Trophoblast cell (in vitro differentiated cells and primary cell): ENCODE results near the gene PAX7.

Experiments
- DNase-seq, 2 donors: peaks; one replicate each; pipeline ENCODE4 v3.0.0-alpha.2; 2016
- H2AFZ ChIP-seq: 2 replicates; pipeline ENCODE4 v1.6.1; 2013; ENCODE audit warnings: low read length, moderate library complexity, mild to moderate bottlenecking; ENCODE audit not compliant: insufficient read depth, poor library complexity
- H2AK5ac ChIP-seq: 2 replicates; pipeline ENCODE4 v1.6.1; 2013; ENCODE audit warnings: mild to moderate bottlenecking, low read length
- H2BK120ac ChIP-seq: 2 replicates; pipeline ENCODE4 v1.6.1; 2013; ENCODE audit warnings: low read length, mild to moderate bottlenecking, moderate library complexity; ENCODE audit not compliant: insufficient read depth, poor library complexity
- H2BK12ac ChIP-seq: 2 replicates; pipeline ENCODE4 v1.6.1; 2013; ENCODE audit warnings: mild to moderate bottlenecking, low read length, moderate library complexity
- H2BK5ac ChIP-seq: 2 replicates; pipeline ENCODE4 v1.6.1; 2013; ENCODE audit warnings: low read length, low read depth, moderate library complexity, mild to moderate bottlenecking; ENCODE audit not compliant: poor library complexity
- H3K14ac ChIP-seq: 2 replicates; pipeline ENCODE4 v1.6.1; 2013; ENCODE audit warnings: mild to moderate bottlenecking, low read length
- H3K18ac ChIP-seq: 2 replicates; pipeline ENCODE4 v1.6.1; 2013; ENCODE audit warnings: mild to moderate bottlenecking, low read length
- H3K23ac ChIP-seq: 2 replicates; pipeline ENCODE4 v1.6.1; 2013; ENCODE audit warnings: low read length
- H3K27ac ChIP-seq: 2 replicates; pipeline ENCODE4 v1.5.1; 2013; ENCODE audit warnings: low read depth, mild to moderate bottlenecking, inconsistent platforms, low read length, moderate library complexity
- H3K27me3 ChIP-seq: 2 replicates; pipeline ENCODE4 v1.6.1; 2013; ENCODE audit warnings: inconsistent platforms, mild to moderate bottlenecking, low read length, moderate library complexity; ENCODE audit not compliant: insufficient read depth
- H3K36me3 ChIP-seq, 2 experiments: 1 replicate in 1 of 2; 2 replicates in 1 of 2; pipeline ENCODE4 v1.6.1; 2013; ENCODE audit warnings: low read length in 2 of 2, mild to moderate bottlenecking in 2 of 2, moderate library complexity in 1 of 2; ENCODE audit not compliant: insufficient read depth in 2 of 2, control insufficient read depth in 1 of 2
- H3K4ac ChIP-seq: 2 replicates; pipeline ENCODE4 v1.6.1; 2013; ENCODE audit warnings: low read depth, mild to moderate bottlenecking, low read length, moderate library complexity
- H3K4me1 ChIP-seq, 2 experiments: 1 replicate in 1 of 2; 2 replicates in 1 of 2; pipeline ENCODE4 v1.6.1; 2013; ENCODE audit warnings: low read length in 2 of 2, mild to moderate bottlenecking in 2 of 2, moderate library complexity in 1 of 2; ENCODE audit not compliant: insufficient read depth in 2 of 2, control insufficient read depth in 1 of 2
- H3K4me2 ChIP-seq: 2 replicates; pipeline ENCODE4 v1.6.1; 2013; ENCODE audit warnings: inconsistent platforms, mild to moderate bottlenecking, low read length, moderate library complexity
- H3K4me3 ChIP-seq: 2 replicates; pipeline ENCODE4 v1.5.1; 2013; ENCODE audit warnings: mild to moderate bottlenecking, low read depth, low read length, inconsistent platforms
- H3K79me1 ChIP-seq: one replicate; pipeline ENCODE4 v1.6.1; 2013; ENCODE audit warnings: low read length
- H3K79me2 ChIP-seq: 2 replicates; pipeline ENCODE4 v1.6.1; 2013; ENCODE audit warnings: low read length, mild to moderate bottlenecking; ENCODE audit not compliant: control insufficient read depth, insufficient read depth, poor library complexity
- H3K9ac ChIP-seq: 2 replicates; pipeline ENCODE4 v1.6.1; 2013; ENCODE audit warnings: mild to moderate bottlenecking, low read length
- H3K9me3 ChIP-seq: 2 replicates; pipeline ENCODE4 v1.6.1; 2013; ENCODE audit warnings: low read depth, mild to moderate bottlenecking, control low read depth, inconsistent platforms, low read length; ENCODE audit not compliant: insufficient read depth
- H4K12ac ChIP-seq: 2 replicates; pipeline ENCODE4 v1.6.1; 2013; ENCODE audit warnings: low read depth, mild to moderate bottlenecking, low read length, moderate library complexity
- H4K8ac ChIP-seq: 2 replicates; pipeline ENCODE4 v1.6.1; 2013; ENCODE audit warnings: low read depth, mild to moderate bottlenecking, low read length, moderate library complexity
- H4K91ac ChIP-seq: one replicate; pipeline ENCODE4 v1.6.1; 2013; ENCODE audit warnings: low read depth, mild to moderate bottlenecking, low read length, moderate library complexity
- WGBS: extraction: QIAGEN DNeasy Blood & Tissue Kit; methylation state at CpG from one replicate; pipeline ENCODE4 v1.1.7; 2013; ENCODE audit warnings: missing lambda C conversion rate; ENCODE audit not compliant: insufficient read length, insufficient coverage; ENCODE audit errors: extremely low coverage; 5-methylcytosine and 5-hydroxymethylcytosine counted together

The PAX7 gene

DNA sequence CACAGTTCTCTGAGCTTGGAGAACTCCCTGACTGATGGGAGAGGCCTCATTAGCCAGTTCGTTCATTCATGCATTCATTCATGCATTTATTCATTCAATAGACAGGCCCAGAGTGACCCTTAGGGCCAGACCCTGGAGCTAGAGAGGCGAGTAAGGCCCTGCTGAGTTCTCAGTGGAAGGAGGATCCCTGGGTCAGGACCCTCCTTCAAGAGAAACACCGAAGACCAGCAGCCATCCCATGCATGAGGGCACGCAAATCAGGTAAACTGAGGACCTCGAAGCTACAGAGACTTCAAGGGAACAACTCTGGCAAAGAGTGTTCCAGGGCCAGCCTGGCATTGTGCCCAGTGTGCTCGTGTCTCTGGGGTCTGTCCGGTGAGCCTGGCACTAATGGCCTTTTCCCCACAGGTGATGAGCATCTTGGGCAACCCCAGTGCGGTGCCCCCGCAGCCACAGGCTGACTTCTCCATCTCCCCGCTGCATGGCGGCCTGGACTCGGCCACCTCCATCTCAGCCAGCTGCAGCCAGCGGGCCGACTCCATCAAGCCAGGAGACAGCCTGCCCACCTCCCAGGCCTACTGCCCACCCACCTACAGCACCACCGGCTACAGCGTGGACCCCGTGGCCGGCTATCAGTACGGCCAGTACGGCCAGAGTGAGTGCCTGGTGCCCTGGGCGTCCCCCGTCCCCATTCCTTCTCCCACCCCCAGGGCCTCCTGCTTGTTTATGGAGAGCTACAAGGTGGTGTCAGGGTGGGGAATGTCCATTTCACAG is 104.8 kb downstream of the PAX7 start:
- Histone ChIP-seq H4K91ac (no peak overlapping the region), H2BK5ac (no peak overlapping the region), H2AK5ac (no peak overlapping the region), H2AFZ (no peak overlapping the region), H3K23ac (no peak overlapping the region), H3K27ac (no peak overlapping the region), H3K18ac (no peak overlapping the region), H3K4me2 (no peak overlapping the region), H3K4me3 (no peak overlapping the region), H3K36me3 (no peaks in the 10 kb centered on the region), H2BK12ac (no peak overlapping the region), H4K12ac (no peak overlapping the region), H3K4ac (no peak overlapping the region), H3K79me2 (no peaks in the 10 kb centered on the region), H3K9ac (no peak overlapping the region), H3K27me3 (no peaks in the 10 kb centered on the region), H3K4me1 (no peaks in the 10 kb centered on the region), H3K14ac (no peak overlapping the region), H3K9me3 (no peaks in the 10 kb centered on the region), H4K8ac (no peak overlapping the region), H2BK120ac (no peak overlapping the region), H3K79me1 (no peaks in the 10 kb centered on the region)
- no CpG with 5 or more reads among the region's 22 CpGs for WGBS
- DNase-seq: no peak

GRCh38 chr1:18736958-18737357 is 106.3 kb downstream of the PAX7 start:
- WGBS: no CpG with 5 or more reads among the region's 6 CpGs
- Histone ChIP-seq H3K9me3 (no peaks in the 10 kb centered on the region), H3K23ac (no peak overlapping the region), H3K36me3 (no peaks in the 10 kb centered on the region), H3K9ac (no peak overlapping the region), H3K27ac (no peak overlapping the region), H3K14ac (no peak overlapping the region), H3K4me1 (no peaks in the 10 kb centered on the region), H3K79me1 (no peaks in the 10 kb centered on the region), H4K12ac (no peak overlapping the region), H3K27me3 (no peaks in the 10 kb centered on the region), H4K8ac (no peak overlapping the region), H3K18ac (no peak overlapping the region), H4K91ac (no peak overlapping the region), H3K4me2 (no peak overlapping the region), H3K4me3 (no peak overlapping the region), H2AK5ac (no peak overlapping the region), H2BK5ac (no peak overlapping the region), H3K4ac (no peak overlapping the region), H2AFZ (no peak overlapping the region), H2BK120ac (no peak overlapping the region), H3K79me2 (no peaks in the 10 kb centered on the region), H2BK12ac (no peak overlapping the region)
- DNase-seq: no peak

DNA sequence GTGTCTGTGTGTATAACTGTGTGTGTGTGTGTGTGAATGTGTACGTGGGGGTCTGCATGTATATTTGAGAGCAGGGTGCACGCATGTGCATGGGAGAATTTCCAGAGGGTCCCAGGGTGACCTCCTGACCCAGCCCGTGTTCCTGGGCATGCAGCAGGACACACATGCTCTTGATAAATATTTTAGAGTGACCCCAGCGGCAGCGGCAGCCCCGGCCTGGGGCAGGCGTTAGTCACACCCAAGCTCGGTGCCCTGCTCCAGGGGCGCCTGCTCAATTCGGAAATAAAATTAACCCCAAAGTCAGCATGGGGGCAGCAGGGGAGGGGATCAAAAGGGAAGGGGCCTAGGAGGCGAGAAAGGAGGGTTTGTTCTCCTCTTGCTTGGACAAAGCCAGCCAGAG is 107.5 kb downstream of the PAX7 start:
- no peak overlapping the region for H3K4ac ChIP-seq
- no peak overlapping the region for H2BK12ac ChIP-seq
- WGBS: no CpG with 5 or more reads among the region's 11 CpGs
- H3K18ac ChIP-seq: no peak overlapping the region
- no peak overlapping the region for H2AFZ ChIP-seq
- no peak overlapping the region for H3K23ac ChIP-seq
- no peak overlapping the region for H3K4me2 ChIP-seq
- no peak overlapping the region for H4K12ac ChIP-seq
- no peaks in the 10 kb centered on the region for H3K36me3 ChIP-seq
- no peaks in the 10 kb centered on the region for H3K79me2 ChIP-seq
- H2BK120ac ChIP-seq: no peak overlapping the region
- no peak overlapping the region for H3K9ac ChIP-seq
- no peak overlapping the region for H2AK5ac ChIP-seq
- no peak overlapping the region for H4K91ac ChIP-seq
- H3K4me3 ChIP-seq: no peak overlapping the region
- H3K27ac ChIP-seq: no peak overlapping the region
- H3K14ac ChIP-seq: no peak overlapping the region
- H4K8ac ChIP-seq: no peak overlapping the region
- no peaks in the 10 kb centered on the region for H3K27me3 ChIP-seq
- no peaks in the 10 kb centered on the region for H3K9me3 ChIP-seq
- H3K4me1 ChIP-seq: no peaks in the 10 kb centered on the region
- H2BK5ac ChIP-seq: no peak overlapping the region
- no peaks in the 10 kb centered on the region for H3K79me1 ChIP-seq
- DNase-seq: no peak

- Histone ChIP-seq H3K79me1 (no peaks in the 10 kb centered on the region), H3K27me3 (no peaks in the 10 kb centered on the region), H4K8ac (no peak overlapping the region), H3K79me2 (no peaks in the 10 kb centered on the region), H3K18ac (no peak overlapping the region), H3K4me3 (no peak overlapping the region), H3K4me1 (no peaks in the 10 kb centered on the region), H2BK120ac (no peak overlapping the region), H3K4ac (no peak overlapping the region), H3K9me3 (no peaks in the 10 kb centered on the region), H3K23ac (no peak overlapping the region), H3K9ac (no peak overlapping the region), H2AFZ (no peak overlapping the region), H2BK5ac (no peak overlapping the region), H2AK5ac (no peak overlapping the region), H3K4me2 (no peak overlapping the region), H4K12ac (no peak overlapping the region), H3K27ac (no peak overlapping the region), H2BK12ac (no peak overlapping the region), H3K14ac (no peak overlapping the region), H4K91ac (no peak overlapping the region), H3K36me3 (no peaks in the 10 kb centered on the region)
- DNase-seq: no peak
- WGBS: no CpG with 5 or more reads among the region's 3 CpGs
Measured at GRCh38 chr1:18738617-18739016, 108.0 kb downstream of the PAX7 start.
